BLaER1 (cell line): ENCODE data around the gene STN1.

Source experiments
- H3K27ac ChIP-seq: shearing (Covaris generic); formaldehyde crosslinking; 2 replicates; pipeline ENCODE4 v1.8.1; 2022
- H3K27me3 ChIP-seq: shearing (Covaris generic); formaldehyde crosslinking; 2 replicates; pipeline ENCODE4 v1.8.1; 2022
- H3K36me3 ChIP-seq: shearing (Covaris generic); formaldehyde crosslinking; 2 replicates; pipeline ENCODE4 v1.8.1; 2022
- H3K4me1 ChIP-seq: shearing (Covaris generic); formaldehyde crosslinking; 2 replicates; pipeline ENCODE4 v1.8.1; 2022
- H3K4me2 ChIP-seq: shearing (Covaris generic); formaldehyde crosslinking; 2 replicates; pipeline ENCODE4 v1.8.1; 2022
- H3K4me3 ChIP-seq: shearing (Covaris generic); formaldehyde crosslinking; 2 replicates; pipeline ENCODE4 v1.8.1; 2022
- H3K9ac ChIP-seq: shearing (Covaris generic); formaldehyde crosslinking; 2 replicates; pipeline ENCODE4 v1.8.1; 2022
- H3K9me3 ChIP-seq: shearing (Covaris generic); formaldehyde crosslinking; 2 replicates; pipeline ENCODE4 v1.8.1; 2022
- H4K20me1 ChIP-seq: shearing (Covaris generic); formaldehyde crosslinking; 2 replicates; pipeline ENCODE4 v1.8.1; 2022
- Cebpa-rat ChIP-seq: shearing (Covaris generic); IDR thresholded peaks from 2 replicates; pipeline ENCODE4 v1.8.1; 2022

The STN1 gene

DNA sequence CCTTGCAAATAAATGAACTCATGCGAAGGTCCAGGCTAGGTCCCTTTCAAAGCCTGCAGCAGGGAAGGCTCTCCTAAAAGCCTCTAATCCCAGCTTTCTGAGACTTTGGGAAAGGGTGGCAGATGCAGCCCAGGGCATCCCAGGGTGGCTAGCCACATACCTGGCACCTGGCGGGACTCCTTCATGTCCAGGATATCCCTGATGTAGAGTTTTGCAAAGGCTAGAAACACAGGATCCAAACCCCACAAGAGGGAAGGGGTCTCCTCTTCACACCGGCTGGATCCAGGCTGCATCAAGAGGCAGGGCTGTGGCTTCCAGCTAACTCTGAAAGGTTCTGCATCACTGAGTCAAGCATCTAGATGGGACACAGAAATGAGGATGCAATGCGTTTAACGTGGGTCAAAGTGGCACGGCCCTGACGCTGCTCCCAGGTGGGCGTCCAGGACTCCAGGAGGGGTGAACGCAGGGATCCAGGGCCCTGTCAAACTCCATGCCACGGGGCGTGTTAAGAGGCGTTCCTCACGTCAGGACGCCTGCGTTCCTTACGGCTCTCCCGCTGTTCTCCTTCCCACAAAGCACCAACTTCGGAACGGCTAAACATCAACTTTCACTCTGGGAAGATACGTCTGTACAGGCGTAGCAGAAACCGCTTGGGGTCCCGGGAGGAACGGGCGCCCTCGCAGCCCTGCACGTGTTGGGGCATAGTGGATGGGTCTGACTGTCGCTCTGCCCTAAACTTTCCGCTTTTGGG is 507 bp downstream of the STN1 start:
- H3K27me3 ChIP-seq: no peaks in the 10 kb centered on the region
- peak overlapping the region; percentile 80 for H3K4me3 ChIP-seq
- H3K4me1 ChIP-seq: peaks cover 31% of the 10 kb centered on the region
- peak overlapping the region; percentile 87 for H3K27ac ChIP-seq
- TF ChIP-seq Cebpa-rat: no peak
- H3K36me3 ChIP-seq: peaks cover 13% of the 10 kb centered on the region
- H3K9ac ChIP-seq: peak overlapping the region; percentile 86
- H4K20me1 ChIP-seq: no peaks in the 10 kb centered on the region
- H3K9me3 ChIP-seq: peaks cover 18% of the 10 kb centered on the region
- H3K4me2 ChIP-seq: peak overlapping the region; percentile 96

GRCh38 chr10:103916876-103917275 is 1.1 kb downstream of the STN1 start:
- Histone ChIP-seq H3K27ac (0 out of 2 replicates have a peak overlapping the region, but pooled peaks have one; percentile 87), H3K36me3 (peaks cover 16% of the 10 kb centered on the region), H4K20me1 (no peaks in the 10 kb centered on the region), H3K9me3 (peaks cover 18% of the 10 kb centered on the region), H3K27me3 (no peaks in the 10 kb centered on the region), H3K4me2 (peak overlapping the region; percentile 96), H3K4me1 (peaks cover 31% of the 10 kb centered on the region), H3K9ac (peak overlapping the region; percentile 86), H3K4me3 (peak overlapping the region; percentile 80)
- TF ChIP-seq Cebpa-rat: no peak

- peak overlapping the region; percentile 96 for H3K4me2 ChIP-seq
- peaks cover 16% of the 10 kb centered on the region for H3K36me3 ChIP-seq
- TF ChIP-seq Cebpa-rat: no peak
- H4K20me1 ChIP-seq: no peaks in the 10 kb centered on the region
- H3K9ac ChIP-seq: no peak overlapping the region
- no peak overlapping the region for H3K27ac ChIP-seq
- peaks cover 33% of the 10 kb centered on the region for H3K4me1 ChIP-seq
- H3K9me3 ChIP-seq: peaks cover 18% of the 10 kb centered on the region
- H3K4me3 ChIP-seq: no peak overlapping the region
- H3K27me3 ChIP-seq: no peaks in the 10 kb centered on the region
These were observed 1.7 kb downstream of the STN1 start for GRCh38 chr10:103916254-103916653.

DNA sequence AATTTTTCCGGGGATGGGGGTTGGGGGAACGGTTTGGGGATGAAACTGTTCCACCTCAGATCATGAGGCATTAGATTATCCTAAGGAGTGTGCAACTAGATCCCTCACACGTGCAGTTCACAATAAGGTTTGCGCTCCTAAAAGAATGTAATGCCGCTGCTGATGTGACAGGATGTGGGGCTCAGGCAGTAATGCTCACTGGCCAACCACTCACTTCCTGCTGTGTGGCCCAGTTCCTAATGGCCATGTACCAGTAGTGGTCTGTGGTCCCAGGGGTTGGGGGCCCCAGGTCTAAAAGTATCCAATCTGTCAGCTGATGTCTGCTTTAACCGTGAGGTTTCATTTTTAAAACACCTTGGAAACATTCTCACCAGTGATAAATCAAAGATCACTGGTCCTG is 2.2 kb downstream of the STN1 start:
- Histone ChIP-seq H3K4me3 (no peak overlapping the region), H3K36me3 (peaks cover 16% of the 10 kb centered on the region)

DNA sequence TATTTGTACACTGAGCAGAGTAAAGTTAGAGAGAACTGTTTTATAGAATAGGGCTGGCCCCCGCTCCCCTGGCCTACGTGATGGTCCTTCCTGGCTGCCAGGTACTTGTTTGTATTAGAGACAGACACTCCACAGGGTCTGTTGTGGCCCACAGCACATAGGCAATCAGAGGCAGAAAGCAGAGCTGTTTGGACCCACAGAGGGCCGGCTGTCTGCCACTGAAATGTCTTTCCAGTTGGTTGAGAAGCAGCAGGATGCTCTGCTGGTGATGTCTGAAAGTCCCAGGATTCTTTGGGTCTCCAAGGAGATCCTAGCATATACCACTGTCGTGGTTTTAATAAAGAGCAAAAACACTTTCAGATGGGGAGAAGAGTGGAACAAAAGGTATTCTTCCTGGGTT is 5.2 kb downstream of the STN1 start:
- Histone ChIP-seq H3K4me1 (peaks cover 49% of the 10 kb centered on the region), H3K4me2 (no peak overlapping the region), H4K20me1 (no peaks in the 10 kb centered on the region), H3K36me3 (peaks cover 16% of the 10 kb centered on the region), H3K27me3 (no peaks in the 10 kb centered on the region), H3K9me3 (peaks cover 18% of the 10 kb centered on the region), H3K9ac (no peak overlapping the region), H3K4me3 (no peak overlapping the region), H3K27ac (no peak overlapping the region)
- no peak for TF ChIP-seq Cebpa-rat

More for the DNA sequence above, 2.2 kb downstream of the STN1 start:
- H3K9ac ChIP-seq: no peak overlapping the region
- peaks cover 38% of the 10 kb centered on the region for H3K4me1 ChIP-seq
- TF ChIP-seq Cebpa-rat: no peak
- peak overlapping the region; percentile 96 for H3K4me2 ChIP-seq
- H3K27ac ChIP-seq: no peak overlapping the region
- H4K20me1 ChIP-seq: no peaks in the 10 kb centered on the region
- H3K9me3 ChIP-seq: peaks cover 18% of the 10 kb centered on the region
- no peaks in the 10 kb centered on the region for H3K27me3 ChIP-seq

GRCh38 chr10:103911021-103911459 is 6.9 kb downstream of the STN1 start:
- no peak for TF ChIP-seq Cebpa-rat

DNA sequence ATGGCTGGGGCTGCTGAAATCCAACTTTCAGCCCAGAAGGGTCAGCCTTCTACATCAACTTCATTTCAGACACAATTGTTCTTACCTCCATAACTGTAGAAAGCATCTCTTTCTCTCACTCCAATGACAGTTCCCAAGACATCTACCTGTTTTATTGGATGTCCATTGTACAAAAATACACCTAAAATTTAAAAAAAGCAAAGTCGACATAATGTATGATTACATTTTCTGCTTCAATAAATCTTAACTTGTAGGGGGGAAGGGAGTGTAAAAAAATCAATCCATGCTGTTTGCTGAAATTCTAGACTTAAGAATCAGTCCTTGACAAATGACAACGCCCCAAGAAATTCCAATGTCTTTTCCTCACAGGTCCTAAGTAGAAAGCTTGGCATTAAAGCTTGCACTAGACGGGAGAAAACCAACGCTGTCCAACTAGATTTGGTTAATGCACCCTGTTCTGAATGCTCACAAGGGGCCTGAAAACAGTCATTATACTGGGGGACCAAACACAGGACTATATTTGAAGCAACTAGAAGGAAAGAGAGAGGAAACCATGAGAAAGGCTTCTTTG is 7.5 kb downstream of the STN1 start:
- Histone ChIP-seq H3K9ac (no peak overlapping the region), H3K27me3 (no peaks in the 10 kb centered on the region), H3K27ac (0 out of 2 replicates have a peak overlapping the region, but pooled peaks have one; percentile 21), H4K20me1 (no peaks in the 10 kb centered on the region), H3K4me2 (peak overlapping the region; percentile 46), H3K36me3 (peaks cover 16% of the 10 kb centered on the region), H3K4me3 (no peak overlapping the region), H3K4me1 (peaks cover 31% of the 10 kb centered on the region), H3K9me3 (peaks cover 13% of the 10 kb centered on the region)
- TF ChIP-seq Cebpa-rat: no peak

More at GRCh38 chr10:103911021-103911459, 6.9 kb downstream of the STN1 start:
- Histone ChIP-seq H3K4me3 (no peak overlapping the region), H3K36me3 (peaks cover 16% of the 10 kb centered on the region), H3K9me3 (peaks cover 18% of the 10 kb centered on the region), H3K27ac (0 out of 2 replicates have a peak overlapping the region, but pooled peaks have one; percentile 21), H3K9ac (no peak overlapping the region), H3K4me2 (peak overlapping the region; percentile 46), H3K27me3 (no peaks in the 10 kb centered on the region), H3K4me1 (peaks cover 35% of the 10 kb centered on the region), H4K20me1 (no peaks in the 10 kb centered on the region)

DNA sequence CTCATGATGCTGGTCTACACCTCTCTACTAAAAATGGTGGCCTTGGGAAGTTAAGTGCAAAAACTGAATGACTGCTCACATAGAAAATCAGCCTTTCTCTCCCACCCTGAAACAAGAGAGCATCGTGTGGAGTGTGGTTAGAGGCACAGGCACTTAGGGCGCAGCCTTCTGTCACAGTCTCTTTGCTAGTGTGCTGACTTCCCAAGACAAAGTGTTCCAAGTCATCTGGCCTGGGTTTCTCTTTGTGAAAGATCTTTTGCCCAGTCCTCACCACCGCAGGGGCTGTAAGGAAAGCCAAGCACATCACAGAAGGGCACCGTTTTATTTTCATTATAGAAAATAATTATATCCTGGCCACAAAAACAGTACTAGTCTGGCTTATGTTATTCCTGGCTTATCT is 12.5 kb downstream of the STN1 start:
- no peak for TF ChIP-seq Cebpa-rat
- H3K4me2 ChIP-seq: no peak overlapping the region
- H4K20me1 ChIP-seq: no peaks in the 10 kb centered on the region
- no peak overlapping the region for H3K27ac ChIP-seq
- H3K9ac ChIP-seq: no peak overlapping the region
- H3K36me3 ChIP-seq: peaks cover 16% of the 10 kb centered on the region
- H3K9me3 ChIP-seq: no peaks in the 10 kb centered on the region
- H3K4me3 ChIP-seq: no peak overlapping the region
- no peaks in the 10 kb centered on the region for H3K27me3 ChIP-seq
- peaks cover 21% of the 10 kb centered on the region for H3K4me1 ChIP-seq

DNA sequence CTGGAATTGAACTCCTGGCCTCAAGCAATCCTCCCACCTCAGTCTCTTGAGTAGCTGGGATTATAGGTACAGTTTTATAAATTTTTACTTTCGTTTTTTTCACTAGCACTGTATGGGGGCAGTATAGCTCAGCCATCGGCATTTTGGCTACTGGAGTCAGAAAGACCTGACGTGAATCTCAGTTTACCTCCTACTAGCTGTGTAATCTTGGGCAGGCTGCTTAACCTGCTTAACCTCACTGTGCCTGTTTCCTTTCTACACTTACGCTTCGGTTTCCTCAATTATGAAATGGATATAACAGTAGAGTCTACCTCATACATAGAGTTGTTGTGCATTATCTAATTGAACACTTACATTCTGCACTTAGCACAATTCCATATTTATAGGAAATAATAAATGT is 16.7 kb downstream of the STN1 start:
- TF ChIP-seq Cebpa-rat: no peak
- H3K4me2 ChIP-seq: no peak overlapping the region
- no peaks in the 10 kb centered on the region for H3K27me3 ChIP-seq
- H3K9ac ChIP-seq: no peak overlapping the region
- H3K36me3 ChIP-seq: peaks cover 34% of the 10 kb centered on the region
- no peaks in the 10 kb centered on the region for H3K9me3 ChIP-seq
- H4K20me1 ChIP-seq: no peaks in the 10 kb centered on the region
- H3K4me1 ChIP-seq: peaks cover 16% of the 10 kb centered on the region
- H3K27ac ChIP-seq: no peak overlapping the region
- no peak overlapping the region for H3K4me3 ChIP-seq

- Histone ChIP-seq H3K4me1 (peaks cover 28% of the 10 kb centered on the region), H3K27me3 (no peaks in the 10 kb centered on the region), H3K4me3 (no peak overlapping the region), H4K20me1 (no peaks in the 10 kb centered on the region), H3K27ac (no peak overlapping the region), H3K36me3 (peaks cover 33% of the 10 kb centered on the region), H3K9me3 (no peaks in the 10 kb centered on the region), H3K9ac (no peak overlapping the region), H3K4me2 (no peak overlapping the region)
- TF ChIP-seq Cebpa-rat: no peak
These were observed 18.7 kb downstream of the STN1 start for GRCh38 chr10:103899312-103899711.
